GM12864 (cell line): ENCODE results near the gene DDX42.

Experiments
- DNase-seq: peaks from one replicate; pipeline ENCODE4 v3.0.0-alpha.2; 2011; ENCODE audit warnings: low read depth
- H3K4me3 ChIP-seq: 2 replicates; pipeline ENCODE4 v1.5.1; 2011; ENCODE audit warnings: mild to moderate bottlenecking, low read depth, low read length, control low read depth
- TF ChIP-seq, protein P1 (sequence below): IDR thresholded peaks from 2 replicates; pipeline ENCODE4 v1.5.1; 2011; ENCODE audit warnings: low read depth, mild to moderate bottlenecking, moderate library complexity, low read length, control low read depth, inconsistent platforms; ENCODE audit errors: missing control alignments

DDX42 gene

DNA sequence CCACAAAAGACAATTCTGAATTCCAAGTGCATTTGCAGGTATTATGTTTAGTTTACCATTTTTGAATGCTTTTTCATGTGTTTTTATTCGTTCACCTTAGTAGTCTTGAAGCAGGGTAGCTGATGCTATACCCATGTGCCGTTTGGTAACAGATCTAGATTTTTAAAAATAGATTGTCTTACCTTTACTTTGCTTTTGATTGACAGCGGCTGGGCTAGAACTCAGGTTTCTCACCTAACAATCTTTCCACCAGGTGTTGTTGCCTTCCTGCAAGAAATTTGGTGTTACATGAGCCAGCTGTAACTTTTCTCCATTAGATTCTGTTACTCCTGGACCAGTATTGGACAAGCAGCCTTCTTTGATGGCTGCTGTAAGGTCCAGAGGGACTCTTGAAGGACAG is 55.0 kb downstream of the DDX42 start:
- no peak overlapping the region; the same call in 1 of the 2 replicates for H3K4me3 ChIP-seq
- TF ChIP-seq, protein P1, sequence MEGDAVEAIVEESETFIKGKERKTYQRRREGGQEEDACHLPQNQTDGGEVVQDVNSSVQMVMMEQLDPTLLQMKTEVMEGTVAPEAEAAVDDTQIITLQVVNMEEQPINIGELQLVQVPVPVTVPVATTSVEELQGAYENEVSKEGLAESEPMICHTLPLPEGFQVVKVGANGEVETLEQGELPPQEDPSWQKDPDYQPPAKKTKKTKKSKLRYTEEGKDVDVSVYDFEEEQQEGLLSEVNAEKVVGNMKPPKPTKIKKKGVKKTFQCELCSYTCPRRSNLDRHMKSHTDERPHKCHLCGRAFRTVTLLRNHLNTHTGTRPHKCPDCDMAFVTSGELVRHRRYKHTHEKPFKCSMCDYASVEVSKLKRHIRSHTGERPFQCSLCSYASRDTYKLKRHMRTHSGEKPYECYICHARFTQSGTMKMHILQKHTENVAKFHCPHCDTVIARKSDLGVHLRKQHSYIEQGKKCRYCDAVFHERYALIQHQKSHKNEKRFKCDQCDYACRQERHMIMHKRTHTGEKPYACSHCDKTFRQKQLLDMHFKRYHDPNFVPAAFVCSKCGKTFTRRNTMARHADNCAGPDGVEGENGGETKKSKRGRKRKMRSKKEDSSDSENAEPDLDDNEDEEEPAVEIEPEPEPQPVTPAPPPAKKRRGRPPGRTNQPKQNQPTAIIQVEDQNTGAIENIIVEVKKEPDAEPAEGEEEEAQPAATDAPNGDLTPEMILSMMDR, result no peak
- no peak for DNase-seq

DNA sequence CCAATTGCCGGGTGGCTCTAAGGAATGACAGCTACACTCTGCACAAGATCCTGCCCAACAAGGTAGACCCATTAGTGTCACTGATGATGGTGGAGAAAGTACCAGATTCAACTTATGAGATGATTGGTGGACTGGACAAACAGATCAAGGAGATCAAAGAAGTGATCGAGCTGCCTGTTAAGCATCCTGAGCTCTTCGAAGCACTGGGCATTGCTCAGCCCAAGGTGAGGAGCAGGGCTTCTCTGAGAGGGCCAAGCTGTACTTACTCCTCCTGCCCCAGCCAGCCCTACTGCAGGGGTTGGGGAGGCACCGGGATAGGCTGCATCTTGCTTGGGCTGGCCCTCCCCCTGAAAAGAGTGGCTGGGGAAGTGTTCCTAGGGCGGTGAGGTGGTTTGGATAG is 56.3 kb downstream of the DDX42 start:
- no peak overlapping the region for H3K4me3 ChIP-seq
- no peak for DNase-seq
- TF ChIP-seq, protein P1, result no peak

DNA sequence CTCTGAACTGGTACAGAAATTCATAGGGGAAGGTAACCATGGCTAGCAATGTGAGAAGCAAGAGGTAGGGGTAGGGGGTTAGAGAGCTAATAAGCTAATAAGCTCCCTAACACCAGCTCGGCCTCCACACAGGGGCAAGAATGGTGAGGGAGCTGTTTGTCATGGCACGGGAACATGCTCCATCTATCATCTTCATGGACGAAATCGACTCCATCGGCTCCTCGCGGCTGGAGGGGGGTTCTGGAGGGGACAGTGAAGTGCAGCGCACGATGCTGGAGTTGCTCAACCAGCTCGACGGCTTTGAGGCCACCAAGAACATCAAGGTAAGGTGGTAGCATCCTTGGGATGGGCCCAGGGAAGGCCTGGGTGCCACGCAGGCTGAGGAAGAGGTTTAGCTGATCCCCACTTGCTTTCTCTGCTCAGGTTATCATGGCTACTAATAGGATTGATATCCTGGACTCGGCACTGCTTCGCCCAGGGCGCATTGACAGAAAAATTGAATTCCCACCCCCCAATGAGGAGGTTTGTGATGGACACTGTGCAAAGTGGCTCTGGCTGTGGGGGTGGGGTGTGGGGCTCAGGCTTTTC is 57.0 kb downstream of the DDX42 start:
- no peak for DNase-seq
- TF ChIP-seq, protein P1, result no peak
- no peak overlapping the region for H3K4me3 ChIP-seq

DNA sequence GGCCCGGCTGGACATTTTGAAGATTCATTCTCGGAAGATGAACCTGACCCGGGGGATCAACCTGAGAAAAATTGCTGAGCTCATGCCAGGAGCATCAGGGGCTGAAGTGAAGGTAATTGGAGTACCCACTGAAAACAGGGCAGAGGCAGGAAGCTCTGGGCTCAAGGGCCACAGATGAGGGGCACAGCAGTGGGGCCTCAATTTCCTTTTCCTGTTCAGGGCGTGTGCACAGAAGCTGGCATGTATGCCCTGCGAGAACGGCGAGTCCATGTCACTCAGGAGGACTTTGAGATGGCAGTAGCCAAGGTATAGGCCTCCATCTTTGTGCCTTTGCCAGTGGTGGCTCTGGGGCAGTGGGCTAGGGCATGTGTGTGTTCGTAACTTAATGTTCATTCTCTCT is 57.5 kb downstream of the DDX42 start:
- H3K4me3 ChIP-seq, result no peak overlapping the region
- DNase-seq, result no peak
- TF ChIP-seq, protein P1, result no peak

DNA sequence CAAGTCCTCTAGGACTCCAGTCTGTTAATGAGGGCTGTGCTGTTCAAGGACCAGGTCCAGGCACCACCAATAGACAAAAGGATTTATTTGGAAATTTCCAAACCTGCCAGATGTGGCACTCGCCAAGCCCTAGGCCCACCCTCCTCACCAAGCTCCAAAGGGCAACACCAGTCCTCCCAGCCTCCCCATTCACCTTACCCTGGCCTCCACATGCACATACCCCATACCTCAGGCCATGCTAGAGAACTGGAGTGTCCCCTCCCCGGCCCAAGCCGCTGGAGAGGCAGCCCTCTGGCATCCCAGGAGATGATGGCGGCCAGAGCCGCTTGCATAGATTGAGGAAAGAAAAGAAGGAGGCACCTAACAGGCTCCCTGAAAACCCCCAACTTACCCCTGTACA is 58.0 kb downstream of the DDX42 start:
- H3K4me3 ChIP-seq, result no peak overlapping the region
- DNase-seq, result no peak
- TF ChIP-seq, protein P1, result no peak

DNA sequence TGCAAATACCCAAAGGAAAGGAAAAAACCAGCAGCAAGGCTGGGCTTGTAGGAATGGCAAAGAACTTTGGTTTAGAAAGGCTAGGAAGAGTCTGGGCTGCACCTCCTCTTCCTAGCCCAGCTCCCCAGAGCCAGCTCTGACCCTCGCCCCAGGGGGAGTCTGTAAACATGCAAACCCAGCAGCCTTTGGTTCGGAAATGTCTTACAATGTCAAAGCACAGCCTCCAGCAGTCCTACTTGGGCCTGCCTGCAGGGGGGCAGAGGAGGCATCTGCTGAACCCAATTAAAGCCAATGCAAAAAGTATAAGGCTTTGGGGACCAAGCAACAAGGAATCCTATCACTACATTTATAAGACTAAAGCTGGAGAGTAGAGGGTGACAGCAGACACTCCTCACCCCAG is 58.5 kb downstream of the DDX42 start:
- TF ChIP-seq, protein P1, result no peak
- DNase-seq, result no peak
- H3K4me3 ChIP-seq, result no peak overlapping the region

DNA sequence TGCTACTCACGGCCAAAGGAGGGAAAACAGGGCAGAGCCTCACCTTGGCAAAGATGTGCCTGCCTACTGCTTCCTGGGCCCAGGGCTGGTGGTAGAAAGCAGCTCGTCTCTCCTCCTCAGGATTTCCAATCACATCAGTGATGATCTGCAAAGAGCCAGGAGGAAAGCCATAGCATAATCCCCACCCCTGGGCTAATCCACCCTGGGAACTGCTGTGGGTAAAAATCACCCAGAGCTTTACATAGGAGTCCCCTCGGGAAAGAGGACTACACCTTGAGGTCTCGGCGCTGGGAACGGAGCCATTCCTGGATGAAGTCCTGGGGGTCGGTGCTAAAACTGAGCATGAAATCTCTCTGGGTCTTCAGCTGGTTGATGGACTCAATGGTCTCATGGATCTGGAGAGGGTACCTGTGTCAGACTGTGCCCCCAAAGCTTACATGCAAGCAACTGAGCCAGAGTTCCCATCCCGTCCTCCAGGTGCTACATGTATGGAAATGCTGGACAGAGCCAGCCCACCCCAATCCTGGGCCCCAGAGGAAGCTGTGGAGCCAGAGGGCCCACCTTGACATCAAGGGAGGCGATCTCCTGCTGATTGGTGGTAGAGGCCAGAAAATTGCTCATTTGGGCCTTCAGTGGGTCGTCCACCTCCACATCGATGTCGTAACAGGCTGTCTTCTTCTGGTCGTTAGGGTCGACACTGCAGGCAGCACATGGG is 59.2 kb downstream of the DDX42 start:
- TF ChIP-seq, protein P1, result no peak
- no peak overlapping the region for H3K4me3 ChIP-seq
- no peak for DNase-seq
